GM12878 (cell line): Measurements from ENCODE around the gene APBA1.

Experiments
- CTCF ChIP-seq, 3 experiments: IDR thresholded peaks in 2 of 3; conservative IDR thresholded peaks in 1 of 3; 2 replicates each; pipeline ENCODE4 v1.5.1; 2011; ENCODE audit warnings: low read depth in 3 of 3, low read length in 3 of 3, mild to moderate bottlenecking in 3 of 3, control low read depth in 2 of 3, moderate library complexity in 2 of 3, inconsistent platforms in 1 of 3, mixed read lengths in 1 of 3; ENCODE audit not compliant: control insufficient read depth in 2 of 3, insufficient read depth in 1 of 3; ENCODE audit errors: extremely low read depth in 1 of 3
- CUX1 ChIP-seq: IDR thresholded peaks from 2 replicates; pipeline ENCODE4 v1.6.1; 2012; ENCODE audit warnings: improper control_type of control experiment, low read depth, low read length; ENCODE audit not compliant: insufficient replicate concordance
- EGR1 ChIP-seq, 2 experiments: IDR thresholded peaks; 1 replicate in 1 of 2; 2 replicates in 1 of 2; pipeline ENCODE4 v1.6.1; 2011 to 2012; ENCODE audit warnings: low read depth in 2 of 2, low read length in 2 of 2, borderline replicate concordance in 1 of 2, mild to moderate bottlenecking in 1 of 2, moderate library complexity in 1 of 2
- ELK1 ChIP-seq: IDR thresholded peaks from 2 replicates; pipeline ENCODE4 v1.6.1; 2012; ENCODE audit warnings: low read depth, low read length, improper control_type of control experiment
- FOXM1 ChIP-seq: IDR thresholded peaks from 2 replicates; pipeline ENCODE4 v1.6.1; 2012; ENCODE audit warnings: low read depth, mild to moderate bottlenecking, inconsistent platforms, low read length, moderate library complexity
- MTA2 ChIP-seq: fragments of 450-650 bp; IDR thresholded peaks from 2 replicates; pipeline ENCODE4 v1.6.1; 2016; ENCODE audit warnings: low read depth, mild to moderate bottlenecking, moderate library complexity
- POLR2AphosphoS2 ChIP-seq: IDR thresholded peaks from 2 replicates; pipeline ENCODE4 v1.6.1; 2011; ENCODE audit warnings: low read depth, mild to moderate bottlenecking, low read length, improper control_type of control experiment, moderate library complexity
- REST ChIP-seq: IDR thresholded peaks from 2 replicates; pipeline ENCODE4 v1.6.1; 2012; ENCODE audit warnings: mild to moderate bottlenecking, low read depth, low read length
- SMAD1 ChIP-seq: fragments of 450-650 bp; IDR thresholded peaks from 2 replicates; pipeline ENCODE4 v1.6.1; 2018; ENCODE audit warnings: mild to moderate bottlenecking, low read depth; ENCODE audit not compliant: partially characterized antibody
- SUPT20H ChIP-seq: IDR thresholded peaks from 2 replicates; pipeline ENCODE4 v1.6.1; 2011; ENCODE audit warnings: low read depth, mild to moderate bottlenecking, low read length, moderate library complexity, borderline replicate concordance; ENCODE audit not compliant: control insufficient read depth

- no peak for TF ChIP-seq POLR2AphosphoS2
- TF ChIP-seq SMAD1, result no peak
- TF ChIP-seq CUX1, result no peak
- TF ChIP-seq CTCF (IDR thresholded peaks at IDR 0.05 in 2 of 3, conservative IDR thresholded peaks at IDR 0.05 in 1 of 3; ENCODE audit: control insufficient read depth in 2 of 3, extremely low read depth in 1 of 3, insufficient read depth in 1 of 3, low read depth in 3 of 3, low read length in 3 of 3), result no peak
- TF ChIP-seq ELK1, result no peak
- no peak for TF ChIP-seq EGR1 (IDR thresholded peaks at IDR 0.05; ENCODE audit: borderline replicate concordance in 1 of 2, low read depth in 2 of 2, low read length in 2 of 2)
- TF ChIP-seq MTA2, result no peak
- no peak for TF ChIP-seq SUPT20H
- no peak for TF ChIP-seq FOXM1
- no peak for TF ChIP-seq REST
Observed at GRCh38 chr9:69443178-69443577, 229.0 kb downstream of the APBA1 start.
